ENCODE results near the gene PRTFDC1.
"Not testable (repeated sequence)": the region's sequence is repeated elsewhere in the genome, so short reads cannot be mapped to it uniquely, and the experiment has no call there.

The PRTFDC1 gene

GRCh38 chr10:24929056-24929544 is 23.3 kb downstream of the PRTFDC1 start:
- DNase-seq, result no peak

- DNase-seq, result no peak
Observed at GRCh38 chr10:24928163-24928562, 24.2 kb downstream of the PRTFDC1 start.

- no peak for DNase-seq
Observed at GRCh38 chr10:24926557-24926956, 25.8 kb downstream of the PRTFDC1 start.

GRCh38 chr10:24925799-24926198 is 26.6 kb downstream of the PRTFDC1 start:
- DNase-seq, result no peak

- DNase-seq, result not testable (repeated sequence)
Observed at GRCh38 chr10:24924483-24924882, 27.9 kb downstream of the PRTFDC1 start.

GRCh38 chr10:24922222-24922868 is 30.1 kb downstream of the PRTFDC1 start:
- DNase-seq, result not testable (repeated sequence)

- DNase-seq, result no peak
Observed at GRCh38 chr10:24920907-24921881, 31.2 kb downstream of the PRTFDC1 start.

GRCh38 chr10:24920192-24920591 is 32.2 kb downstream of the PRTFDC1 start:
- not testable (repeated sequence) for DNase-seq

GRCh38 chr10:24919629-24920028 is 32.8 kb downstream of the PRTFDC1 start:
- not testable (repeated sequence) for DNase-seq

GRCh38 chr10:24917979-24918378 is 34.4 kb downstream of the PRTFDC1 start:
- DNase-seq, result no peak

GRCh38 chr10:24917493-24917892 is 34.9 kb downstream of the PRTFDC1 start:
- DNase-seq, result no peak

- no peak for DNase-seq
Observed at GRCh38 chr10:24916365-24916764, 36.0 kb downstream of the PRTFDC1 start.

GRCh38 chr10:24915304-24915703 is 37.1 kb downstream of the PRTFDC1 start:
- DNase-seq, result no peak

GRCh38 chr10:24914148-24914547 is 38.3 kb downstream of the PRTFDC1 start:
- DNase-seq, result no peak

GRCh38 chr10:24912215-24912614 is 40.2 kb downstream of the PRTFDC1 start:
- DNase-seq, result no peak

- no peak for DNase-seq
Observed at GRCh38 chr10:24911029-24911428, 41.4 kb downstream of the PRTFDC1 start.

- no peak for DNase-seq
Observed at GRCh38 chr10:24910574-24910973, 41.8 kb downstream of the PRTFDC1 start.

- DNase-seq, result no peak
Observed at GRCh38 chr10:24908793-24909423, 43.5 kb downstream of the PRTFDC1 start.

- no peak for DNase-seq
Observed at GRCh38 chr10:24907956-24908355, 44.5 kb downstream of the PRTFDC1 start.

GRCh38 chr10:24906372-24906771 is 46.0 kb downstream of the PRTFDC1 start:
- DNase-seq, result no peak

- DNase-seq, result no peak
Observed at GRCh38 chr10:24904824-24905223, 47.6 kb downstream of the PRTFDC1 start.

GRCh38 chr10:24902400-24902728 is 50.0 kb downstream of the PRTFDC1 start:
- no peak for DNase-seq

GRCh38 chr10:24901686-24902399 is 50.6 kb downstream of the PRTFDC1 start:
- no peak for DNase-seq
